22Rv1 (cell line): ENCODE results near the gene NAA40.

Experiments used
- CTCF ChIP-seq: fragments of 450-650 bp; IDR thresholded peaks from 2 replicates; pipeline ENCODE4 v1.5.1; 2017; ENCODE audit warnings: mild to moderate bottlenecking
- ZFX ChIP-seq: fragments of 450-650 bp; IDR thresholded peaks from 2 replicates; pipeline ENCODE4 v1.6.1; 2017; ENCODE audit warnings: antibody characterized with exemption, borderline replicate concordance

GRCh38 chr11:63923319-63923718 lies 15.5 kb upstream of the NAA40 start:
- TF ChIP-seq CTCF (no peak), ZFX (no peak)
